ENCODE results near the gene SPIN1.
"Not testable (repeated sequence)": the region's sequence is repeated elsewhere in the genome, so short reads cannot be mapped to it uniquely, and the experiment has no call there.

Gene SPIN1

GRCh38 chr9:88372103-88372654 lies 16.1 kb upstream of the SPIN1 start:
- no peak for TF ChIP-seq POLR2AphosphoS5 (IDR thresholded peaks at IDR 0.05; ENCODE audit: low read depth, low read length)
- no peak for TF ChIP-seq TAF1 (IDR thresholded peaks at IDR 0.05; ENCODE audit: borderline replicate concordance, low read depth, low read length)
- no peak for TF ChIP-seq POLR2A (IDR thresholded peaks at IDR 0.05; ENCODE audit: low read depth, low read length)
- DNase-seq (ENCODE audit: insufficient read length) (no peak), FAIRE-seq (no peak)

- TF ChIP-seq POLR2A (IDR thresholded peaks at IDR 0.05; ENCODE audit: low read depth, low read length) (no peak), TAF1 (IDR thresholded peaks at IDR 0.05; ENCODE audit: borderline replicate concordance, low read depth, low read length) (no peak), POLR2AphosphoS5 (IDR thresholded peaks at IDR 0.05; ENCODE audit: low read depth, low read length) (no peak)
- DNase-seq (ENCODE audit: insufficient read length): no peak
- FAIRE-seq: no peak
Observed at GRCh38 chr9:88373045-88373444, 15.2 kb upstream of the SPIN1 start.

- FAIRE-seq (no peak), DNase-seq (ENCODE audit: insufficient read length) (no peak)
- TF ChIP-seq POLR2A (IDR thresholded peaks at IDR 0.05; ENCODE audit: low read depth, low read length) (no peak), POLR2AphosphoS5 (IDR thresholded peaks at IDR 0.05; ENCODE audit: low read depth, low read length) (no peak), TAF1 (IDR thresholded peaks at IDR 0.05; ENCODE audit: borderline replicate concordance, low read depth, low read length) (no peak)
Observed at GRCh38 chr9:88378317-88378716, 9.9 kb upstream of the SPIN1 start.

GRCh38 chr9:88379352-88379751 lies 8.9 kb upstream of the SPIN1 start:
- DNase-seq (ENCODE audit: insufficient read length) (no peak), FAIRE-seq (no peak)
- no peak for TF ChIP-seq POLR2A (IDR thresholded peaks at IDR 0.05; ENCODE audit: low read depth, low read length)
- no peak for TF ChIP-seq POLR2AphosphoS5 (IDR thresholded peaks at IDR 0.05; ENCODE audit: low read depth, low read length)
- no peak for TF ChIP-seq TAF1 (IDR thresholded peaks at IDR 0.05; ENCODE audit: borderline replicate concordance, low read depth, low read length)

GRCh38 chr9:88380118-88380517 lies 8.1 kb upstream of the SPIN1 start:
- TF ChIP-seq POLR2AphosphoS5 (IDR thresholded peaks at IDR 0.05; ENCODE audit: low read depth, low read length) (no peak), POLR2A (IDR thresholded peaks at IDR 0.05; ENCODE audit: low read depth, low read length) (no peak), TAF1 (IDR thresholded peaks at IDR 0.05; ENCODE audit: borderline replicate concordance, low read depth, low read length) (no peak)
- FAIRE-seq: no peak
- no peak for DNase-seq (ENCODE audit: insufficient read length)

GRCh38 chr9:88381322-88381721 lies 6.9 kb upstream of the SPIN1 start:
- not testable (repeated sequence) for DNase-seq (ENCODE audit: insufficient read length); FAIRE-seq

- TF ChIP-seq POLR2AphosphoS5 (IDR thresholded peaks at IDR 0.05; ENCODE audit: low read depth, low read length) (no peak), POLR2A (IDR thresholded peaks at IDR 0.05; ENCODE audit: low read depth, low read length) (no peak)
- FAIRE-seq: no peak
- no peak for DNase-seq (ENCODE audit: insufficient read length)
Observed at GRCh38 chr9:88383176-88383575, 5.1 kb upstream of the SPIN1 start.

GRCh38 chr9:88386137-88386536 lies 2.1 kb upstream of the SPIN1 start:
- not testable (repeated sequence) for FAIRE-seq; DNase-seq (ENCODE audit: insufficient read length)

GRCh38 chr9:88387036-88387551 lies 1.1 kb upstream of the SPIN1 start:
- DNase-seq (ENCODE audit: insufficient read length) (no peak), FAIRE-seq (no peak)
- TF ChIP-seq POLR2AphosphoS5 (IDR thresholded peaks at IDR 0.05; ENCODE audit: low read depth, low read length) (no peak), TAF1 (IDR thresholded peaks at IDR 0.05; ENCODE audit: borderline replicate concordance, low read depth, low read length) (no peak), POLR2A (IDR thresholded peaks at IDR 0.05; ENCODE audit: low read depth, low read length) (no peak)

- no peak for TF ChIP-seq POLR2AphosphoS5 (IDR thresholded peaks at IDR 0.05; ENCODE audit: low read depth, low read length)
- no peak for TF ChIP-seq TAF1 (IDR thresholded peaks at IDR 0.05; ENCODE audit: borderline replicate concordance, low read depth, low read length)
- no peak for TF ChIP-seq POLR2A (IDR thresholded peaks at IDR 0.05; ENCODE audit: low read depth, low read length)
- DNase-seq (ENCODE audit: insufficient read length) (peak; percentile 12), FAIRE-seq (no peak)
Observed at GRCh38 chr9:88387552-88388202, 567 bp upstream of the SPIN1 start.

- peak; percentile 72 for FAIRE-seq
- TF ChIP-seq POLR2A (IDR thresholded peaks at IDR 0.05; ENCODE audit: low read depth, low read length) (no peak; the same call in 1 of the 2 replicates), POLR2AphosphoS5 (IDR thresholded peaks at IDR 0.05; ENCODE audit: low read depth, low read length) (no peak), TAF1 (IDR thresholded peaks at IDR 0.05; ENCODE audit: borderline replicate concordance, low read depth, low read length) (no peak)
- peak; percentile 31 for DNase-seq (ENCODE audit: insufficient read length)
Observed at GRCh38 chr9:88388886-88389605, 802 bp downstream of the SPIN1 start.

GRCh38 chr9:88390371-88390990 lies 2.2 kb downstream of the SPIN1 start:
- DNase-seq (ENCODE audit: insufficient read length) (no peak), FAIRE-seq (no peak)
- TF ChIP-seq TAF1 (IDR thresholded peaks at IDR 0.05; ENCODE audit: borderline replicate concordance, low read depth, low read length) (no peak), POLR2A (IDR thresholded peaks at IDR 0.05; ENCODE audit: low read depth, low read length) (no peak), POLR2AphosphoS5 (IDR thresholded peaks at IDR 0.05; ENCODE audit: low read depth, low read length) (no peak)
